Measurements from ENCODE around the gene ABCB11. TPM values are rescaled to one million over a fixed set of nuclear protein-coding genes. Genes with fewer than 3 reads are reported as not detected.

The ABCB11 gene
- total and polyA plus RNA-seq, 2 of the 4 experiments (the other 2 are of a cell fraction): not detected

DNA sequence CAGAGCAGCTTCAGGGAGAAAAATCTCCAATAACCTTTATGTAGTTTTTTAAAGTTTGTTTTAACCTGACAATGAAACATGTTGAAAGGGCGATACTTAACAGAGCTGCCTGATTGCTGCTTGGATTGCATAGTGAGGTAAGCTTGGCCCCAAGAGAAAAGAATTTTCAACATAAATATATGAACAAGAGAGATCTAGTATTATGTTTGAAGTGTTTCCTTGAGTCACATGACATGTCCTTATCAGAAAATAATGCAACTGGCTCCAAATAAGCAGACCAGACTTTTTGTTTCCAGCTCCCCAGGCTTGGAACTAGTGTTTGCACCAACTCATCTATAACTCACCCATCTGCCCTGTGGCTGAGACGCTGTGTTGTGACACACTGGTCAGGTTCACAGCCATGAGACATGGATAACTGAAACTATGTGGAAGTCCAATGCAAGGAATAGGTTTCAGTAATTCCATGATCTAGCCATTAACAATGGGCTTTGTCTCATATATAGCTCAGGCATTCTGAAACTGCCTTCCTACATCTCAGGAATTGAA, 44.7 kb downstream of the ABCB11 start:
- no peak overlapping the region for H2AK5ac ChIP-seq (ENCODE audit: low read depth, low read length)
- H3K79me1 ChIP-seq (ENCODE audit: low read depth in 1 of 2, low read length in 2 of 2): no peaks in the 10 kb centered on the region
- H3K9me1 ChIP-seq (ENCODE audit: insufficient read depth, low read length): no peaks in the 10 kb centered on the region
- H3K9me3 ChIP-seq (ENCODE audit: control insufficient read depth, insufficient read depth, low read length): no peaks in the 10 kb centered on the region
- DNase-seq (no peak), ATAC-seq (ENCODE audit: low read depth) (no peak)
- ChIA-PET POLR2A (ENCODE audit: unreplicated experiment) (no interaction called here), CTCF (no interaction called here)
- no peak overlapping the region for H2BK120ac ChIP-seq (ENCODE audit: low read depth, low read length)
- H3K27me3 ChIP-seq (ENCODE audit: control insufficient read depth, insufficient read depth, low read length): no peaks in the 10 kb centered on the region
- no peak overlapping the region for H2AK9ac ChIP-seq (replicated peaks; ENCODE audit: low read depth, low read length, poor library complexity)
- no peak overlapping the region for H3K4me2 ChIP-seq (ENCODE audit: low read depth, low read length)
- BruUV-seq (replicated peaks): no TSS peak
- H3K23ac ChIP-seq (ENCODE audit: low read depth, low read length): no peak overlapping the region
- no peak overlapping the region for H4K5ac ChIP-seq (ENCODE audit: low read depth, low read length)
- no peak overlapping the region for H2BK20ac ChIP-seq (ENCODE audit: low read depth, low read length)
- no peaks in the 10 kb centered on the region for H3K36me3 ChIP-seq (ENCODE audit: control insufficient read depth, insufficient read depth, low read length)
- no peak overlapping the region for H3K9ac ChIP-seq (ENCODE audit: low read depth, low read length)
- dilution Hi-C loops (cut with HindIII; ENCODE audit: low sequenced_read_pairs, unreplicated experiment) (no loop called here), intact Hi-C loops (cut with micrococcal nuclease) (no loop called here), in situ Hi-C loops (cut with MboI; ENCODE audit: low sequenced_read_pairs) (no loop called here)
- H4K20me1 ChIP-seq (ENCODE audit: insufficient read depth, low read length): no peaks in the 10 kb centered on the region
- no peaks in the 10 kb centered on the region for H3K4me1 ChIP-seq (ENCODE audit: control insufficient read depth, insufficient read depth, low read length)
- no peak overlapping the region for H3K56ac ChIP-seq (ENCODE audit: extremely low read depth, insufficient read depth, low read length)
- WGBS, 2 experiments (ENCODE audit: extremely low coverage in 2 of 2, insufficient read length in 1 of 2): no CpG with 5 or more reads among the region's 2 CpGs
- no peak overlapping the region for H4K8ac ChIP-seq (ENCODE audit: low read depth in 2 of 2, low read length in 2 of 2)
- no peak overlapping the region for H3K14ac ChIP-seq (replicated peaks; ENCODE audit: low read depth, low read length)
- H3K4ac ChIP-seq (ENCODE audit: low read depth, low read length): no peak overlapping the region
- H3K27ac ChIP-seq (ENCODE audit: insufficient read depth, low read length): no peak overlapping the region
- H3K4me3 ChIP-seq (ENCODE audit: insufficient read depth, low read depth, low read length): no peak overlapping the region
- TF ChIP-seq RFX5 (IDR thresholded peaks at IDR 0.05; ENCODE audit: low read depth, low read length): no peak
- TF ChIP-seq CTCF (conservative IDR thresholded peaks at IDR 0.05; ENCODE audit: low read depth, low read length): no peak
- no peak for TF ChIP-seq MXI1 (IDR thresholded peaks at IDR 0.05; ENCODE audit: borderline replicate concordance, low read depth, low read length)
- no peak for TF ChIP-seq RAD21 (IDR thresholded peaks at IDR 0.05; ENCODE audit: low read length)
- TF ChIP-seq, protein P1, sequence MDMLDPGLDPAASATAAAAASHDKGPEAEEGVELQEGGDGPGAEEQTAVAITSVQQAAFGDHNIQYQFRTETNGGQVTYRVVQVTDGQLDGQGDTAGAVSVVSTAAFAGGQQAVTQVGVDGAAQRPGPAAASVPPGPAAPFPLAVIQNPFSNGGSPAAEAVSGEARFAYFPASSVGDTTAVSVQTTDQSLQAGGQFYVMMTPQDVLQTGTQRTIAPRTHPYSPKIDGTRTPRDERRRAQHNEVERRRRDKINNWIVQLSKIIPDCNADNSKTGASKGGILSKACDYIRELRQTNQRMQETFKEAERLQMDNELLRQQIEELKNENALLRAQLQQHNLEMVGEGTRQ (IDR thresholded peaks at IDR 0.05; ENCODE audit: low read depth, low read length): no peak
- no peak for TF ChIP-seq MAZ (IDR thresholded peaks at IDR 0.05; ENCODE audit: borderline replicate concordance, low read depth, low read length)
- no peak for TF ChIP-seq RCOR1 (IDR thresholded peaks at IDR 0.05; ENCODE audit: insufficient replicate concordance, low read length)
- no peak overlapping the region for H4K91ac ChIP-seq (ENCODE audit: insufficient read depth, low read depth, low read length)
- no peak overlapping the region for H2AFZ ChIP-seq (replicated peaks; ENCODE audit: low read length, poor library complexity)
- no peak overlapping the region for H3K18ac ChIP-seq (ENCODE audit: low read depth, low read length)
- H2BK15ac ChIP-seq (ENCODE audit: low read depth, low read length): no peak overlapping the region
- no peak overlapping the region for H2BK5ac ChIP-seq (ENCODE audit: low read depth, low read length, poor library complexity, severe bottlenecking)

Data from IMR-90 (cell line).